H1 (cell line): ENCODE results near the gene EMP3. TPM values are rescaled to one million over a fixed set of nuclear protein-coding genes. Genes with fewer than 3 reads are reported as not detected.

Experiments used
- CTCF ChIA-PET: fragments of 300-600 bp; sonication (Branson Sonifier 250); formaldehyde crosslinking; loops from one replicate; lab custom pipeline; 2021; ENCODE audit not compliant: partially characterized antibody; lab: Charles Lee
- POLR2A ChIA-PET: fragments of 300-600 bp; sonication (Branson Sonifier 250); formaldehyde crosslinking; loops from one replicate; lab custom pipeline; 2021; ENCODE audit warnings: inconsistent platforms; ENCODE audit not compliant: partially characterized antibody; lab: Charles Lee
- DNase-seq, 2 experiments: peaks; one replicate each; pipeline versions ENCODE4 v3.0.0 to v3.0.0-alpha.2; 2010 to 2022; ENCODE audit warnings: low spot score in 2 of 2, low read depth in 1 of 2, mixed read lengths in 1 of 2
- FAIRE-seq: peaks from 2 replicates; lab custom pipeline; 2011; peaks lifted over from hg19 to GRCh38; lab: Jason Lieb, UNC
- H2AFZ ChIP-seq: 2 replicates; pipeline ENCODE4 v1.8.1; 2012; ENCODE audit warnings: low read length, inconsistent platforms
- H2AK5ac ChIP-seq: 2 replicates; pipeline ENCODE4 v1.6.1; 2013; ENCODE audit warnings: low read depth, low read length
- H2BK120ac ChIP-seq: replicated peaks from 2 replicates; pipeline ENCODE3; 2013; ENCODE audit warnings: low read depth, low read length, inconsistent platforms
- H2BK12ac ChIP-seq: 2 replicates; pipeline ENCODE4 v1.6.1; 2013; ENCODE audit warnings: low read depth, low read length
- H2BK15ac ChIP-seq: 2 replicates; pipeline ENCODE4 v1.6.1; 2013; ENCODE audit warnings: low read length
- H2BK20ac ChIP-seq: 2 replicates; pipeline ENCODE4 v1.6.1; 2013; ENCODE audit warnings: low read length
- H2BK5ac ChIP-seq: 2 replicates; pipeline ENCODE4 v1.6.1; 2013; ENCODE audit warnings: low read depth, low read length
- H3K14ac ChIP-seq: 2 replicates; pipeline ENCODE4 v1.6.1; 2013; ENCODE audit warnings: inconsistent platforms; ENCODE audit not compliant: insufficient read length
- H3K18ac ChIP-seq: 2 replicates; pipeline ENCODE4 v1.6.1; 2013; ENCODE audit warnings: low read length; ENCODE audit errors: extremely low read depth
- H3K23ac ChIP-seq: 2 replicates; pipeline ENCODE4 v1.6.1; 2013; ENCODE audit warnings: inconsistent platforms; ENCODE audit not compliant: insufficient read length
- H3K23me2 ChIP-seq: 2 replicates; pipeline ENCODE4 v1.6.1; 2013; ENCODE audit warnings: low read depth, low read length
- H3K27ac ChIP-seq: 2 replicates; pipeline ENCODE4 v1.6.1; 2011; ENCODE audit warnings: low read depth, low read length, inconsistent platforms
- H3K27me3 ChIP-seq, 4 experiments: replicated peaks in 1 of 4; 1 replicate in 1 of 4; 2 replicates in 3 of 4; pipeline versions ENCODE4 v1.6.1 to v1.8.1; 2011 to 2013; ENCODE audit warnings: low read length in 3 of 4, mild to moderate bottlenecking in 3 of 4, inconsistent platforms in 2 of 4, mixed read lengths in 2 of 4, moderate library complexity in 1 of 4; ENCODE audit not compliant: control insufficient read depth in 3 of 4, insufficient read depth in 3 of 4; ENCODE audit errors: extremely low read depth in 1 of 4
- H3K36me3 ChIP-seq, 4 experiments: 2 replicates each; pipeline versions ENCODE4 v1.6.1 to v1.8.1; 2011 to 2013; ENCODE audit warnings: mild to moderate bottlenecking in 4 of 4, low read length in 3 of 4, moderate library complexity in 2 of 4, control low read depth in 1 of 4, inconsistent platforms in 1 of 4; ENCODE audit not compliant: insufficient read depth in 4 of 4, control insufficient read depth in 2 of 4
- H3K4ac ChIP-seq: replicated peaks from 2 replicates; pipeline ENCODE3; 2013; ENCODE audit warnings: low read length, low read depth, mixed read lengths, inconsistent platforms; ENCODE audit not compliant: insufficient read length
- H3K4me1 ChIP-seq, 4 experiments: replicated peaks in 1 of 4; 1 replicate in 1 of 4; 2 replicates in 3 of 4; pipeline versions ENCODE4 v1.6.1 to v1.8.1; 2011 to 2013; ENCODE audit warnings: low read length in 3 of 4, inconsistent platforms in 2 of 4, mixed read lengths in 1 of 4; ENCODE audit not compliant: insufficient read depth in 4 of 4, control insufficient read depth in 3 of 4
- H3K4me2 ChIP-seq, 2 experiments: 2 replicates each; pipeline versions ENCODE4 v1.6.1 to v1.8.1; 2011 to 2013; ENCODE audit warnings: low read depth in 2 of 2, low read length in 2 of 2, control low read depth in 1 of 2, inconsistent platforms in 1 of 2, mild to moderate bottlenecking in 1 of 2; ENCODE audit not compliant: insufficient read depth in 1 of 2
- H3K4me3 ChIP-seq, 4 experiments: fragments of 200-600, 300-600 bp in 1 of 4; sonication (generic), shearing (Covaris generic), sonication (Bioruptor Twin) in 1 of 4; 2 replicates each; pipeline versions ENCODE4 v1.5.1 to v1.8.1; 2011 to 2016; ENCODE audit warnings: low read length in 4 of 4, low read depth in 3 of 4, control low read depth in 2 of 4, inconsistent platforms in 2 of 4, mild to moderate bottlenecking in 2 of 4, mixed read lengths in 1 of 4, moderate library complexity in 1 of 4; ENCODE audit not compliant: insufficient read depth in 2 of 4; ENCODE audit errors: extremely low read depth in 1 of 4
- H3K56ac ChIP-seq: replicated peaks from 2 replicates; pipeline ENCODE3; 2013; ENCODE audit warnings: low read depth, mild to moderate bottlenecking, mixed read lengths, low read length, inconsistent platforms; ENCODE audit not compliant: insufficient read length
- H3K79me1 ChIP-seq: 2 replicates; pipeline ENCODE4 v1.6.1; 2013; ENCODE audit warnings: low read depth, low read length, control low read depth
- H3K79me2 ChIP-seq, 2 experiments: 2 replicates each; pipeline versions ENCODE4 v1.6.1 to v1.8.1; 2012 to 2013; ENCODE audit warnings: low read length in 2 of 2, mild to moderate bottlenecking in 2 of 2, inconsistent platforms in 1 of 2; ENCODE audit not compliant: insufficient read depth in 2 of 2, control insufficient read depth in 1 of 2
- H3K9ac ChIP-seq, 4 experiments: replicated peaks in 1 of 4; 1 replicate in 1 of 4; 2 replicates in 3 of 4; pipeline versions ENCODE4 v1.6.1 to v1.8.1; 2011 to 2013; ENCODE audit warnings: low read depth in 3 of 4, low read length in 3 of 4, control low read depth in 2 of 4, mild to moderate bottlenecking in 2 of 4, moderate library complexity in 2 of 4, inconsistent platforms in 1 of 4; ENCODE audit errors: extremely low read depth in 1 of 4
- H3K9me3 ChIP-seq, 2 experiments: 2 replicates each; pipeline versions ENCODE4 v1.6.1 to v1.8.1; 2012 to 2013; ENCODE audit warnings: mild to moderate bottlenecking in 2 of 2, moderate library complexity in 2 of 2, control low read depth in 1 of 2, inconsistent platforms in 1 of 2, low read depth in 1 of 2, low read length in 1 of 2, mixed read lengths in 1 of 2; ENCODE audit not compliant: insufficient read depth in 2 of 2
- H4K20me1 ChIP-seq, 2 experiments: replicated peaks in 1 of 2; 2 replicates each; pipeline versions ENCODE3 to v1.8.1; 2011 to 2013; ENCODE audit warnings: inconsistent platforms in 2 of 2, low read length in 2 of 2, mild to moderate bottlenecking in 1 of 2; ENCODE audit not compliant: insufficient read depth in 2 of 2, control insufficient read depth in 1 of 2
- H4K5ac ChIP-seq: 2 replicates; pipeline ENCODE4 v1.6.1; 2013; ENCODE audit warnings: low read length, low read depth, mixed read lengths, inconsistent platforms; ENCODE audit not compliant: insufficient read length
- H4K8ac ChIP-seq: 2 replicates; pipeline ENCODE4 v1.8.0; 2013; ENCODE audit warnings: mild to moderate bottlenecking, moderate library complexity, low read length, inconsistent platforms; ENCODE audit not compliant: insufficient read depth; ENCODE audit errors: extremely low read depth
- H4K91ac ChIP-seq: replicated peaks from 2 replicates; pipeline ENCODE3; 2013; ENCODE audit warnings: low read length, mixed read lengths, inconsistent platforms; ENCODE audit not compliant: insufficient read length
- BCL11A ChIP-seq, 2 experiments: IDR thresholded peaks; one replicate each; pipeline ENCODE4 v1.6.1; 2011; ENCODE audit warnings: low read depth in 2 of 2, low read length in 2 of 2, mild to moderate bottlenecking in 2 of 2
- CBX5 ChIP-seq: fragments of 300-800, 300-1000 bp; sonication (generic); IDR thresholded peaks from 2 replicates; pipeline ENCODE4 v1.7.1; 2016; ENCODE audit warnings: antibody characterized with exemption, low read length, low read depth
- CBX8 ChIP-seq: fragments of 300-800, 300-1000 bp; sonication (generic); IDR thresholded peaks from 2 replicates; pipeline ENCODE4 v1.7.1; 2016; ENCODE audit warnings: low read depth, low read length, borderline replicate concordance
- CREB1 ChIP-seq: IDR thresholded peaks from 2 replicates; pipeline ENCODE4 v1.6.1; 2012; ENCODE audit warnings: inconsistent platforms
- CTBP2 ChIP-seq: IDR thresholded peaks from 2 replicates; pipeline ENCODE4 v1.7.0; 2011; ENCODE audit warnings: borderline replicate concordance, mild to moderate bottlenecking, moderate library complexity, mixed read lengths, low read length; ENCODE audit not compliant: insufficient read depth, insufficient read length
- MAX ChIP-seq: IDR thresholded peaks from 2 replicates; pipeline ENCODE4 v1.6.1; 2012; ENCODE audit warnings: inconsistent platforms
- RNF2 ChIP-seq: fragments of 200-900, 300-1000 bp; sonication (generic); IDR thresholded peaks from 2 replicates; pipeline ENCODE4 v1.7.1; 2016; ENCODE audit warnings: borderline replicate concordance, low read depth, mild to moderate bottlenecking, antibody characterized with exemption, low read length; ENCODE audit not compliant: poor library complexity, severe bottlenecking; ENCODE audit errors: missing control alignments
- SIRT6 ChIP-seq: IDR thresholded peaks from one replicate; pipeline ENCODE4 v1.7.1; 2012; ENCODE audit warnings: low read length, inconsistent platforms
- SRF ChIP-seq: IDR thresholded peaks from 2 replicates; pipeline ENCODE4 v1.6.1; 2011; ENCODE audit warnings: mild to moderate bottlenecking, low read depth, low read length, moderate library complexity
- TAF7 ChIP-seq: optimal IDR thresholded peaks from 2 replicates; pipeline ENCODE3; 2011; ENCODE audit warnings: low read depth, mild to moderate bottlenecking, inconsistent platforms, low read length, moderate library complexity, borderline replicate concordance
- TEAD4 ChIP-seq: IDR thresholded peaks from 2 replicates; pipeline ENCODE4 v1.6.1; 2012; ENCODE audit warnings: low read depth, low read length, inconsistent platforms, mixed read lengths
- WGBS, 2 experiments: shearing (Covaris generic) in 1 of 2; methylation state at CpG; one replicate each; pipeline versions ENCODE4 v1.1.6 to v1.1.7; 2013 to 2015; ENCODE audit warnings: low lambda C conversion rate in 2 of 2, mixed read lengths in 2 of 2, inconsistent platforms in 1 of 2, low coverage in 1 of 2, missing lambda C conversion rate in 1 of 2; ENCODE audit not compliant: insufficient replicate concordance in 2 of 2, insufficient coverage in 1 of 2, insufficient read length in 1 of 2; ENCODE audit errors: extremely low coverage in 1 of 2, missing lambda C conversion rate in 1 of 2; 5-methylcytosine and 5-hydroxymethylcytosine counted together
- polyA plus RNA-seq, 7 experiments: library from polyadenylated mRNA; depleted of rRNA in 3 of 7; stranded (reverse) in 5 of 7; unstranded in 2 of 7; fragments of >200 nt in 5 of 7; fragments of 200-250 nt in 2 of 7; gene quantifications; 1 replicate in 5 of 7; 2 replicates in 1 of 7; 4 replicates in 1 of 7; pipeline versions ENCODE4 v1.2.1 to v1.2.3, GENCODE V29; 2011 to 2013; ENCODE audit warnings: missing spikeins in 2 of 7, mixed read lengths in 2 of 7
- total RNA-seq: library from RNA; stranded (reverse); fragmentation: NEBNext Ultra II Directional; extraction: Animal tissue kit (Norgen Biotek cat#: 25700); gene quantifications from 2 replicates; pipeline ENCODE4 v1.2.1, GENCODE V29; 2021
- TF ChIP-seq, protein P1 (sequence below): IDR thresholded peaks from 2 replicates; pipeline ENCODE4 v1.6.1; 2011; ENCODE audit warnings: low read length, improper control_type of control experiment

The EMP3 gene
- total and polyA plus RNA-seq, 2 of the 8 experiments (the other 6 are each of a cell fraction or from before 2014, with no cell fraction given): 18.4 to 87.8 TPM

DNA sequence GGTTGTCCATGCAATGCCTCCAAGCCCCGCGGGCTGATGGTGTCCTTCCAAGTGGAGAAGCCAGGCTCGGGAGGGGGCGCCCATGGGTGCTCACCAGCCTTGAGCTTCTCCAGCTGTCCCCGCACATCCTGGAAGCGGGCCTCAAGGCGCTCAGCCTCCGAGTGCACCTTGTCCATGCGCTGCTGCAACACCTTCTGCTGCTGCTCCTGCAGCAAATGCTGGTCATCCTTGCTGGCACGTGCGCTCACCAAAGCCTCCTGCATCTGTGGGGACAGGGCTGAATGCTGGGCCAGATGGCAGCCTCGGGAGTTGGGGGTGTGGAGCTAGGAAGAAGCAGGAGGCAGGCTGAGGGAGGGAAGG lies 22.8 kb upstream of the EMP3 start:
- Histone ChIP-seq H3K23me2 (peaks cover 5% of the 10 kb centered on the region; the same call in 1 of the 2 replicates), H3K4me1 (peaks cover 0 to 2% (median 0%) of the 10 kb centered on the region in 4 experiments; a peak in 1 of 7 replicates), H3K27ac (no peak overlapping the region), H3K79me1 (no peaks in the 10 kb centered on the region), H4K20me1 (peaks cover 0 to 2% of the 10 kb centered on the region in 2 experiments), H2BK120ac (no peak overlapping the region), H2BK20ac (no peak overlapping the region), H3K9me3 (no peaks in the 10 kb centered on the region), H3K4me3 (no peak overlapping the region), H3K36me3 (no peaks in the 10 kb centered on the region), H3K23ac (no peak overlapping the region), H2AK5ac (no peak overlapping the region), H4K91ac (no peak overlapping the region), H2AFZ (no peak overlapping the region), H4K8ac (no peak overlapping the region), H3K79me2 (no peaks in the 10 kb centered on the region), H2BK5ac (peak overlapping the region; percentile 16; the same call in 1 of the 2 replicates), H3K4ac (no peak overlapping the region), H2BK12ac (no peak overlapping the region), H3K9ac (no peak overlapping the region), H2BK15ac (no peak overlapping the region), H4K5ac (no peak overlapping the region), H3K27me3 (no peaks in the 10 kb centered on the region), H3K56ac (no peak overlapping the region), H3K18ac (no peak overlapping the region), H3K4me2 (no peak overlapping the region), H3K14ac (no peak overlapping the region)
- 92% methylated on average over 12 of the region's 12 CpGs; no CpG with 5 or more reads in 1 of the 2 experiments for WGBS, 2 experiments
- no peak for FAIRE-seq
- ChIA-PET POLR2A (no interaction called here), CTCF (interaction anchor here (0.6 to 1.7 kb wide), 4 partner anchors 10 to 38 kb away, joined by 3 to 8 read pairs (median 4); no protein-coding TSS in a partner anchor)
- DNase-seq: no peak
- TF ChIP-seq, protein P1, sequence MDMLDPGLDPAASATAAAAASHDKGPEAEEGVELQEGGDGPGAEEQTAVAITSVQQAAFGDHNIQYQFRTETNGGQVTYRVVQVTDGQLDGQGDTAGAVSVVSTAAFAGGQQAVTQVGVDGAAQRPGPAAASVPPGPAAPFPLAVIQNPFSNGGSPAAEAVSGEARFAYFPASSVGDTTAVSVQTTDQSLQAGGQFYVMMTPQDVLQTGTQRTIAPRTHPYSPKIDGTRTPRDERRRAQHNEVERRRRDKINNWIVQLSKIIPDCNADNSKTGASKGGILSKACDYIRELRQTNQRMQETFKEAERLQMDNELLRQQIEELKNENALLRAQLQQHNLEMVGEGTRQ: no peak
- TF ChIP-seq CREB1 (no peak), CTBP2 (no peak), SIRT6 (no peak), TEAD4 (no peak), TAF7 (no peak), CBX5 (no peak), BCL11A (IDR thresholded peaks at IDR 0.05; ENCODE audit: low read depth in 2 of 2, low read length in 2 of 2) (no peak), SRF (no peak), MAX (no peak), RNF2 (no peak), CBX8 (no peak)
